SH-SY5Y (cell line): Measurements from ENCODE around the gene SIRT3.

Experiments
- GATA2 ChIP-seq: IDR thresholded peaks from 2 replicates; pipeline ENCODE4 v1.6.1; 2011; ENCODE audit warnings: mild to moderate bottlenecking, low read depth, low read length
- GATA3 ChIP-seq: IDR thresholded peaks from 2 replicates; pipeline ENCODE4 v1.6.1; 2011; ENCODE audit warnings: low read depth, mild to moderate bottlenecking, low read length, moderate library complexity

DNA sequence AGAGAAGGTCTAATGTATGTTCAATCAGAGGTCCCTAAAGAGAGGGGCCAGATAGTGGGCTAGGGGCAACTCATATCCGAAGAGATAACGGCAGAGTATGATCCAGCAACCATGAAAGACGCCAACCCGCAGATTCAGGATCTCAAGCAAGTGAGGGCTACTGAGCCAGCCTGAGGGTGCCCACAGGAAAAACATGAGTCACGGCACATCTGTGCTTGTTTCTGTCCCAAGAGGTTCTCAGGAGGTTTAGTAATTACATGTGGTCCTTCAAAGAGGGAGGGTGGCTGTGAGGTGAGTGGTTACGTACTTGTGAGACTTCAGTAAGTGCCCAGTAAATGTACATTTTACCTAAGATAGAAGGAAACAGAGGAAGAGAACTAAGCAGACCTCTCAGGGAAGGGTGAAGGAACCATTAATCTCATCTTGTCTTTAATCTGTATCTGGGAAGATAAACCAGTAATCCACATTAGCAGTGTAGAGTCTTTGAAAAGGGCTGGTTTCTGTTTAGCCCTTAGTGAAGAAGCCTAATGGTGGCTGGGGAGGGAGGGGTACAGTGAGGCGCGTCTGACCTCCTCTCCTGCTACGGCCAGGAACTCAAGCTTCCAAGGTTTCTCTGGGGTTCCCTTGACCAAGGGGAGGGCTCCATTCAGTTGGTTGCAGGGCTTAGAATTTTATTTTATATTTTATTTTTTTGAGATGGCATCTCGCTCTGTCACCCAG is 10.2 kb downstream of the SIRT3 start:
- TF ChIP-seq GATA2, result no peak
- TF ChIP-seq GATA3, result no peak
